Sigmoid colon (tissue), 4 donors: Measurements from ENCODE around the gene SP110.

ENCODE experiments used
- EP300 ChIP-seq, 4 donors: sonication (generic); formaldehyde crosslinking; IDR thresholded peaks; one replicate each; pipeline ENCODE4 v1.6.1; 2017; ENCODE audit warnings: antibody characterized with exemption in 4 of 4
- POLR2A ChIP-seq, 2 donors: fragments of 450-650 bp; IDR thresholded peaks; one replicate each; pipeline ENCODE4 v1.6.1; 2016; ENCODE audit warnings: antibody characterized with exemption in 2 of 2, mild to moderate bottlenecking in 2 of 2, moderate library complexity in 2 of 2
- POLR2AphosphoS5 ChIP-seq, 4 donors: sonication (generic); formaldehyde crosslinking; IDR thresholded peaks; one replicate each; pipeline ENCODE4 v1.6.1; 2017; ENCODE audit warnings: antibody characterized with exemption in 4 of 4
- TF ChIP-seq, protein P1 (sequence below), 4 experiments: fragments of 450-650 bp in 3 of 4; fragments of 200-600 bp in 1 of 4; IDR thresholded peaks; one replicate each; pipeline ENCODE4 v1.5.1; 2016 to 2019; ENCODE audit warnings: antibody characterized with exemption in 4 of 4, mild to moderate bottlenecking in 3 of 4, moderate library complexity in 2 of 4

DNA sequence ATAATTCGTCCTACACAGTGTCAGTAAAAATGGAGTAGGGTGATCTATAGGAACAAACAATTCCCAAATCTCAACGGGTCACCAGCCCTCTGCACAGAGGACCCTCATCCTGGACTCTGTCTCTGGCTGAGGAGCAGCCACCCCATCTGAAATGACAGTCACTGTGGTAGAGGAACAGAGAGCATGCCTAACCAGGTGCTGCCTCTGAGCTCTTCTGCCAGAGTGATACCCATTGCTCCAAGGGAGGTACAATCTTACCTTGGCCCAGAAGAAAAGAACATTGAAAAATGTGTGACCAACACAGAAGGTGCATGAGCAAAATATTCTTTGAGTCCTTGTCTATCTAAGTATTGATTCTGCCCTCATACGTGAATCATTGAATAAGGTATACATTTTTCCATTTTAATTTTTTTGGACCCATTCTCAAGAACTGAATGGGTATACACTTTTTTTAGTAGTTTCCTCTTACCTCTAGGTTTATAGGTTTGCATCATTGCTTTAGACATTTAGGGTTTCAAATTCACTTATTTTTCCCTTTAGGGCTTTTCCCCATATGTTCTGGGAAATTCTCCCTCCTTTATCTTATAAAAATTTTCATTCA lies 14.4 kb upstream of the SP110 start:
- TF ChIP-seq, protein P1, sequence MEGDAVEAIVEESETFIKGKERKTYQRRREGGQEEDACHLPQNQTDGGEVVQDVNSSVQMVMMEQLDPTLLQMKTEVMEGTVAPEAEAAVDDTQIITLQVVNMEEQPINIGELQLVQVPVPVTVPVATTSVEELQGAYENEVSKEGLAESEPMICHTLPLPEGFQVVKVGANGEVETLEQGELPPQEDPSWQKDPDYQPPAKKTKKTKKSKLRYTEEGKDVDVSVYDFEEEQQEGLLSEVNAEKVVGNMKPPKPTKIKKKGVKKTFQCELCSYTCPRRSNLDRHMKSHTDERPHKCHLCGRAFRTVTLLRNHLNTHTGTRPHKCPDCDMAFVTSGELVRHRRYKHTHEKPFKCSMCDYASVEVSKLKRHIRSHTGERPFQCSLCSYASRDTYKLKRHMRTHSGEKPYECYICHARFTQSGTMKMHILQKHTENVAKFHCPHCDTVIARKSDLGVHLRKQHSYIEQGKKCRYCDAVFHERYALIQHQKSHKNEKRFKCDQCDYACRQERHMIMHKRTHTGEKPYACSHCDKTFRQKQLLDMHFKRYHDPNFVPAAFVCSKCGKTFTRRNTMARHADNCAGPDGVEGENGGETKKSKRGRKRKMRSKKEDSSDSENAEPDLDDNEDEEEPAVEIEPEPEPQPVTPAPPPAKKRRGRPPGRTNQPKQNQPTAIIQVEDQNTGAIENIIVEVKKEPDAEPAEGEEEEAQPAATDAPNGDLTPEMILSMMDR (IDR thresholded peaks at IDR 0.05), result no peak
- TF ChIP-seq POLR2A (IDR thresholded peaks at IDR 0.05) (no peak), EP300 (IDR thresholded peaks at IDR 0.05) (no peak), POLR2AphosphoS5 (IDR thresholded peaks at IDR 0.05) (no peak)
